GM11168 (cell line): ENCODE results near the gene SMIM5.
"Not testable (repeated sequence)": the region's sequence is repeated elsewhere in the genome, so short reads cannot be mapped to it uniquely, and the experiment has no call there.

Source experiments
- in situ Hi-C: fragments of 300-500 bp; cut with MboI; formaldehyde crosslinking; loops from one replicate; pipeline ENCODE4 v1.12.0; 2022; ENCODE audit warnings: low sequenced_read_pairs; ENCODE audit not compliant: unreplicated experiment

Gene SMIM5

DNA sequence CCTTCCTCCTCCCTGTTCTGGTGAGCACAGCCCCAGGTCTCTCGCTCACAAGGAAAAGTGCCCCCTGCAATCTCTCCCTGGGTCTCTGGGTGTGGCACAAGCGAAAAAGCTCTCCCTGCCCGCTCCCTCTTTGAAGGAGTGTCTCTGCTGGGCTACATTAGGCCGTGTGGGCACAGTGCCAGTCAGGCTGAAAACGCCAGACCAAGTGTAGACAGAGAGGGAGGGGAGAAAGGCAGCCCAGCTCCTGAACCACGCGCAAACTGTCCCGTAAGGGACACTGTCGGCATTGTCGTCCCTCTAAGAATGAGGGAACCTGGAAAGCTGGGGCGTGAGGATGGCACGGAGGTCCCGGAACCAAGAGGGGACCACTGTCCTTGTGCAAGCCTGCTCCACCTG is 3.9 kb downstream of the SMIM5 start:
- in situ Hi-C loops: no loop called here

- in situ Hi-C loops: no loop called here
Observed at GRCh38 chr17:75637551-75637950, 4.3 kb downstream of the SMIM5 start.

GRCh38 chr17:75638039-75638438 is 4.8 kb downstream of the SMIM5 start:
- in situ Hi-C loops: not testable (repeated sequence)

DNA sequence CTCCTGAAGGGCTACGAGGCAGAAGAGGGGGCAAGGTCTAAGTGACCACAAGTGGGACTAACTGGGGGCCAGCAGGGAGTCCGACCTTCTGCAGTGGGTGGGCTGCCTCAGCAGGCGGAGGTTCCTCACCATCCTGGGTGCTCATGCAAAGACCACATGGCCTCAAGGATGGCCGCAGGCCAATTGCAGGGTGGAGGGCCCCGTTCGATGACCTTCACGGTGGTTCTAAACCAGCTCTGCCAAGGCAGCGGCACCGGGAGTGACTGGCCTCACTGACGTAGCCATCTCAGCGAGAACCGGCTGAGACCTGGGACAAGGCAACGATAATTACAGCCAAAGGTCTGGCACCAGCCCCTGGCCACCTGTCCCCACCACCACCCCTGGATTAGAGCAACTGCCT is 5.7 kb downstream of the SMIM5 start:
- in situ Hi-C loops: no loop called here

DNA sequence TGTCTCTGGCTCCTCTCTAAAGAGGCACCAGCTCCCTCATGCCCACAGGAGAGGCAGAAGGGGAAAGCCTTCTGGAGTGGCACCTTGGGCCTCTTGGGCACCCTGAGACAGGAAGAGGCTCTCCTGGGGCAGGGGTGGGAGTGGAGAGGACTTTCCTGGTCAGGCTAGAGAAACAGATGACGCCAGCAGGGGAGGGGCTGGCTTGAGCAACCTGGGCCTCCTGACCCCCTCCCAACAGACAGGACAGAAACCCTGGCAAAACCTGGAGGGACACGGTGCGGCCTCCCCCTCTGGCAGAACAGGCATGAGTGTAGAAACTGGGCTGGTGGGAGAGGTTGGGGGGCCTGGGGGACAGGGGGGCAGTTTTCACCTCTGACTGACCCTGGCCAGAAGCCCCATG is 6.1 kb downstream of the SMIM5 start:
- in situ Hi-C loops: no loop called here

- in situ Hi-C loops: no loop called here
Observed at GRCh38 chr17:75639771-75640555, 6.7 kb downstream of the SMIM5 start.

DNA sequence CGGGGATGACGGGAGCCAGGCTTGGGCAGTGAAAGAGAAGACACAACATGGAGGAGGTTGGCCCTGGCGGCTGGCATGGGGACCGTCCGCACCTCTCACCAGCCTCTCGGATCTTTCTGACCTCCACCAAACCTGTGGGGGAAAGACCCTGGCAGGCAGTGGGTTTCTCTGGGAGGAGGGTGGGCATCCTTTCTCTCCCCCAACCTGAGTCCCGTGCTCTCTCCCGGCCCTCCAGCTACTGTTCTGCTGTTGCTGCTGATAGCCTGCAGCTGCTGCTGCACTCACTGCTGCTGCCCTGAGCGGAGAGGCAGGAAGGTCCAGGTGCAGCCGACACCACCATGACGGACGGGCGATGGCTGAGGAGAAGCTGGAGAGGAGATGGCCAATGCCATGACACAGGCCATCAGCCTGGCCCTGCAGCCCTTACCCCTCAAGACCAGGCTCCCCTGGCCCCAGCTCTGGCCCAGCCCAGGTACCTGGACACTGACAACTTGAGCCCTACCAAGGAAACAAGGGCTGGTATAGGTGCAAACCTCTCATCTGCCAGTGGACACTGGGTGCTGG is 7.4 kb downstream of the SMIM5 start:
- in situ Hi-C loops: no loop called here

DNA sequence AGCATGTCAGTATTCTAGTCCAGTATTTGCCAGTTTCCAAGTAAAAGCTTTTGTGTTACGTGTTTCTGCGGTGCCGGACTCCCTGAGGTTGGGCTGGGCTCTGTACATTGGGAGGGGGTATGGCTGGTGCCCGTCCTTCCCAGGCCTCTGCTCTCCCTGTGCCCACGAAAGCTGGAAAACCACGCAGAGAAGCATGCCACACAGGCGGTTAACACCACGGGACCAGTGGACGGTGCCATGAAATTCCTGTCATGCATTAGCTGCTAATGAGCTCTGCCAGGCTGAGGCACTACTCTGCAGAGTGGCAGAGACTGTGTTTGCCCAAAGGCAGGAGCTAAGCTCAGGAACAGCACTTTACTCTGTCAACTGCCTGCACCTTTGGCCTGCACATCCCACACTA is 8.1 kb downstream of the SMIM5 start:
- in situ Hi-C loops: no loop called here

DNA sequence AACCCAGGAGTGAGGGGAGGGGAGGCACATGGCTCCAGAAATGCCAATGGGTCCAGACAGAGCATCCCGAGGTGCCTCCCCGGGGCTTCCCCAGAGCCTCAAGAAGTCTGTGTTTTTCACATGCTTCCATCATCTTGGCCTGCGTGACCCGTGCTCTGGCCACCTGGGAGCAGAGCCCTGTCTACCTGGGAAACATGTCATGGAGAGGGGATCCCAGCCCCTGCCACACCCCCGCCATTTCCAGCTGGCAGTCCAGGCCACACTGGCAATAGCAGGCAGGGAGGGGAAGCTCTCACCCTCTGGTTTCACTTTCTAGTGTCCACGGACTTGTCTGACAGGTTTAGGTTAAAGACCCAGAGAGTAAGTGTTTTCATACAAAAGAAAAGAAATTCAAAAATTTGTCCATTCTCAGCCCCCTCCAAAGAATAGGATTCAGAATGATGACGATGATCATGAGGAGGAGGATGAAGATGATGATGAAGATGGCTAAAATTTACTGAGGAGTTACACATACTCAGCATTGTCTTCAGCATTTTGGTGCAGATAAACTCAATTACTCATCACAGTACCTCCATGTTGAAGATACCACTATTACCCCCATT is 9.0 kb downstream of the SMIM5 start:
- in situ Hi-C loops: no loop called here

- in situ Hi-C loops: no loop called here
Observed at GRCh38 chr17:75642784-75643642, 9.8 kb downstream of the SMIM5 start.

DNA sequence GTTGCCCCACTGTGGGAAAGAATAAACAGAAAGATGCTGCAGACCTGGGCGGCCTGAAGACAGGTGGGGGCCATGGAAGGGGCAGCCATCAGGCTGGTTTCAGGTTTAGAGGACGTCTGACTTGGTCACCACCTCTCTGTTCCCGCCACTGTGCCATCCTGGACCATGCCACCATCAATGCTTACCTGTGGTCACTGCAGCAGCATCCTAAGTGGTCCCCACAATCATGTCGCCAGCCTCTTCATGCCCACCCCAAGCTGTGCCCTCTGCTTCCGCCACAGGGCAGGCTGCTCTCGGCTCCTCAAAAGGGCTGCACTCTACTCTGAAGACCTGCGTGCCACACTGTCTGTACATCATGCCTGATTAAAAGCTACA is 10.4 kb downstream of the SMIM5 start:
- in situ Hi-C loops: no loop called here

DNA sequence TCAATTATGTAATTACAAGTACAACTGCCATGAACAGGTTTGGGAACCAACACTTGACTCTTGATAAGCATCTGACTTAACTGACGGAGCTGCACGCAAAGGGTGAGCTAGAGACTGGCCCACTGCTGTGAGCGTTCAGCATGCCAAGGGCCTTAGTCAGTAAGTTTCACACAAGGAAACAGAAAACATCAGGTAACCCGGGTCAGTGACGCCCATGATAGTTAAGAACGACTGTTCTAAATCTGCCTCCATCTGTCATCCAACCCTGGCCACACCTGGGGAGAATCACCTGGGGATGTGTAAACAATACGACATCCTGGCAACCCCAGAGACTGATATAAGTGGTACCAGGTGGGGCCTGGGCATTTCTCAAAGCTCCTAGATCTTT is 12.3 kb downstream of the SMIM5 start:
- in situ Hi-C loops: no loop called here

DNA sequence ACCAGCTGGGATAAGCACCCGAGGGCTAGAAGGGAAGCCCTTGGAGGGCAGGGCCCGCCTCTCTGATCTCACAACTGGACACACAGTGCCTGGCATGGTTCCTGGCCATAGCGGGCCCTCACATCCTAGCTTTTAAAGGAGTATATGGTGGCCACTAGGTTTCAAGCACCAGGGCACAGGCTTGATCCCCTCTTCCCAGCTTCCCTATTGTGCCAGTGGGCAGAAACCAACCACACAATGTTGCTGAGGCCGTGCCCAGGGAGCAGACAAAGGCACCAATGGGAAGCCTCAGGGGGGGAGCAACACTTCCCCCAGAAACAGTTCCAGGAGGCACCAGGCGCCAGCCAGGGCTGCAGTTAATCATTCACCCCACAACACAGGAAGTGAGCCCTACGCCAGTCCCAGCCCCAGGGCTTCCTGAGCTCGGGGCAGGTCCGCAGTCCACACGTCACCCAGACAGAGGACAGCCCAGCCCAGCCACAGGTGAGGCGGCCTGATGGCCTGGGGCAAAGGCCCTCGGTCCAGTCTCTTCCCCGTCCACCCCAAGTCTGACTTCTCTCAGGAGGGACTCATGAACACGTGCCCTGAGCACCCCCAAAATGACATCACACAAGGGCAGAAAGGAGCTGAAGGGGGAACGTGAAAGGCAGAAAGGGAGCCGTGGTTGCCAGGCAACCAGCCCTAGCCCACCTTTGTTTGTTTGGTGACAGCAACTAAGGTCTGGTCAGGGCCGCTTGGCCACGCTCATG is 12.8 kb downstream of the SMIM5 start:
- in situ Hi-C loops: no loop called here

DNA sequence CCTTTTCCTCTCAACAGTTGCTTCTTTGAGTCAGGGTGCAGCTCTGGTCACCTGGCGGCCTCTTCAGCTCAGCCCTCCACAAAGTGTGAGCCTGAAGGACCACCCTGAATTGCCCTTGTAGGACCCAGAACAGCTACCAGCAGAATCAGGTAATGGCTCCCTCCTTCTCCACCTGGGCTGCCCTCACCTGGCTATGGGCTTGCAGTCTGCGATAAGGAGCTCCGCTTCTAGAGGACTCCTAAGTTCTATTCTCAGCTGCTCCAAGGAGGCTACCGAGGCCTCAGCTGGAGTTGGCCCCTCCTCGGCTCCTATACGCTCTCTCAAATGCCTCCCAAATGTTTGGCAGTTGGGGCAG is 13.4 kb downstream of the SMIM5 start:
- in situ Hi-C loops: no loop called here

DNA sequence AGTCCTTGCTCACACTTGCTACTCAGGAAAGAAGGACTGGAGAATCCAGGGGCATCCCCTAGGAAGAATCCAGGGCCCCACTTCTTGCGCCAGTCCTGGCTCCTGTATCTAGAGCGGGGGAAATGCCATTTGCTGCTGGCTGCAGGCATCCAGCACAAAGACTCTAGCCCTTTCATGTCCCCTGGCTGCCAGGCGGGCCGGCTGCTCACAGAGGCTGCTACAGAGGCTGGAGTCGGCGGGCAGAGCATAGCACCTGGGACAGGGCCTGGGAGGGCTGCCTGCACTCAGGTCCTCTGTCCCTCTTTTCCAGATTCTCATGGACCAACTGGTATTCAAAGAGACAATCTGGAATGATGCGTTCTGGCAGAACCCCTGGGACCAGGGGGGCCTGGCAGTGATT is 13.8 kb downstream of the SMIM5 start:
- in situ Hi-C loops: no loop called here

DNA sequence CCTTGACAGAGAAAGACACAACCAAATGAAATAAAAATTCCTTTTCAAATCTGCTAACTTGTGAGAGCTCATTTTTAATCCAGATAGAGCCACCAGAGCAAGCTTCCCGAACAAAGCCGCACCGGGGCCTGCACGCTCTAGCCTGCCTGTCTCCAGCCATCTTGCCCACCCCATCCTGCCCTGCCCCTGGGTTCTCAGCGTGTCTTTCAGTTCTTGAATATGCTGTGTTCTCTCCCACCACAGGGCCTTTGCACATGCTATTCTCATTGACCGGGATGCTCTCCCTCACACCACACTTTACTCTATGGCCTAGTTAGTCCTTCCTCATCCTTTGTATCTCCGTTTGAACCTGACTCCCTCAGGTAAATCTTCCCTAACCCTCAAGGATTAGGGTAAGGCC is 14.7 kb downstream of the SMIM5 start:
- in situ Hi-C loops: no loop called here

DNA sequence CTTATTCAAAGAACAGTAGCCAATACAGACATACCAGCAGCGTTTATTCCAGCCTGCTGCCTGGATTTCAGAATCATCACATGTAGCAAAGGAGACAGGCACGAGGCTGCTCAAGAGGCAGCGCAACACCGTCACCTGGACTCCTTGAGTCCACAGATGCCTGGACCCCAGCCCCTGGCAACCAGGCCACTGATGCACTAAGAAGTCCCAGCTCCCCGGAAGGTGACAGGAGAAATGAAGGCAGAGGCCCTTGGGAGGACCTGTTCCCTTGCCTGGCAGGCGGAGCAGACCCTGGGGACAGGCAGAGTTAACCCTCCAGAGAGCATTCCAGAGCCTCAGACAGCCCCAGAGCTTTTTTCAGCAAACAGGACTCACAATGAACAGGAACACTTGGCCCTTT is 16.5 kb downstream of the SMIM5 start:
- in situ Hi-C loops: no loop called here

DNA sequence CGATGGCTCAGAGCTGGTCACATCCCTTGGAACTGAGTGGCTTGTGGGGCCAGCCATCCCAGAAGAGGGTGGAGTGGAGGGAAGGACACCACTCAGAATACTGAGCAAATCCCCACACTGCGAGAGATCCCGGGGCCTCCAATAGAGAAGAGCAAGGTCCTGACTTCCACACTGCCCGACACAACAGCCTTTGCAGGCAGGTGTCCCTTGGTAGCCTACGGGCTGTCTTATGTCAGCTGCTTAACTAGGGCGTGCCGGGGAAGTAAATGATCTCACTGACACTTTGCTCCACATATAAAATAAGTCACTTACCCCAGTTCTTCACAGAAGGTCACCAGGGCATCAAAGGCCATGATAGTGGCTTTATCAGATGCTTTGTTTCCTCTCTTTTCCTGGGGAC is 17.6 kb downstream of the SMIM5 start:
- in situ Hi-C loops: no loop called here

DNA sequence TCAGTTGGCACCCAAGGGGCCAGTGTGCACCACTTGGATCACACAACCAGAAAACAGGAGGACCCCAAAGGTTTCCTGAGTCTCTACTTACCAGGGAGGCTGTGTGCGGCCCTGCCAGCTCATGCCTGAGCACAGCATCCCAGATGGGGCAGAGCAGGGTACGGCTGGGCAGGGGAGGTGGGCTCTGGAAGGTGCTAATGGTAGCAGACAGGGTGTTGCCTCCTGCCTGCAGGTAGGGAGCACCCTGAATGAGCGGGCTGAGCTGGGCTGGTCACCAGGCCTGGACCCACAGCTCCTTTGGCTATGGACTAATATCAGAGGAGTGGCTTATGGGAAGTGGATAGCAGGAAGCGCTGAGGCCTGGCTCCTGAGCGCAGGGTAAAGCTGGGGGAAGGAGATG is 19.1 kb downstream of the SMIM5 start:
- in situ Hi-C loops: no loop called here

DNA sequence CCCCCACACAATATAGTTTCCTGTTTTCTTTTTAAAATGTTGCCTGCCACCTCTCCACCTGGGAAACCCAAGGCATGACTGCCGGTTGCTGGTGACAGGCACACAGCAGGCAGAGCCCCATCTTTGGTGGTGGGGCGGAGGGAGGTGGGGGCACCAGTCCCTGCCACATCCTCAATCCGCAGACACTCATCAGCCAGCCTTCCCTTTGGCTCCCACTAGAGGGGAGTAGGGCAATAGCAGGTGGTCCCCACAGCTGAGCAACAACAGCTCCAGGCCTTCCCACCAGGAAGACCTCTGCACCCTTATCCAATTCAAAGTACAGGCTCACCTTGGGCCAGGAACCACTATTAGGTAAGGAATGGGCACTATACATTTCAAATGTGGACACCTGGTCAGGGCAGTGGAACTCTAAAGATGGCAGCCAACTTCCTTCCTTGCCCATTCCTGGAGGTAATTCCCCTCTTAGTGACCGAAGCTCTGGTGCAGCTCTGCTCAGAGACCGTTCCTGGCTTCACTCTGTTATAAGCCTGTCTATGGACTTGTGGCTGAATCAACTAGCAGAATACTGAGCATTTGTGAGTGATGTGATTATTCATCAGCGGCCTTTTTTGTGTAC is 19.8 kb downstream of the SMIM5 start:
- in situ Hi-C loops: no loop called here
